ENCODE data around the gene DPYSL3. TPM values are rescaled to one million over a fixed set of nuclear protein-coding genes. Genes with fewer than 3 reads are reported as not detected.
A peak's percentile ranks its signal among the peaks of the same experiment; 100 is the strongest.

DPYSL3 gene
- polyA plus RNA-seq, 1 of the 3 experiments (the other 2 are of a cell fraction): 123 TPM

- Histone ChIP-seq H2AFZ (ENCODE audit: low read depth) (no peak overlapping the region), H3K27ac (ENCODE audit: low read depth in 2 of 2, low read length in 1 of 2) (peak overlapping the region; percentile 9 to 99; a peak in 3 of 4 replicates), H3K9ac (no peak overlapping the region), H3K4me2 (peak overlapping the region; percentile 42), H3K4me3 (ENCODE audit: low read depth in 2 of 2, low read length in 1 of 2) (no peak overlapping the region), H3K27me3 (ENCODE audit: insufficient read depth) (no peaks in the 10 kb centered on the region), H3K36me3 (replicated peaks in 1 of 2; ENCODE audit: control insufficient read depth in 1 of 2, insufficient read depth in 2 of 2, low read length in 1 of 2) (peaks cover 50 to 74% of the 10 kb centered on the region in 2 experiments), H3K9me2 (no peaks in the 10 kb centered on the region), H3K4me1 (ENCODE audit: control insufficient read depth in 1 of 2, insufficient read depth in 2 of 2, low read depth in 1 of 2, low read length in 1 of 2) (peaks cover 23 to 31% of the 10 kb centered on the region in 2 experiments), H4K20me1 (ENCODE audit: insufficient read depth) (no peaks in the 10 kb centered on the region; the same call in 1 of the 2 replicates), H3F3A (replicated peaks; ENCODE audit: insufficient read depth) (peaks cover 38% of the 10 kb centered on the region), H3K79me2 (ENCODE audit: insufficient read depth) (no peaks in the 10 kb centered on the region), H3K9me3 (no peaks in the 10 kb centered on the region)
- no CpG with 5 or more reads among the region's 1 CpG for WGBS (ENCODE audit: low lambda C conversion rate)
- CTCF ChIA-PET: interaction anchor here (0.9 to 1.3 kb wide), 3 partner anchors 15 to 182 kb away, joined by 3 to 4 read pairs (median 3); no protein-coding TSS in a partner anchor
- no peak for TF ChIP-seq TAF1 (IDR thresholded peaks at IDR 0.05; ENCODE audit: borderline replicate concordance, low read depth, low read length)
- TF ChIP-seq TEAD4 (IDR thresholded peaks at IDR 0.05; ENCODE audit: borderline replicate concordance, insufficient read depth): no peak
- no peak for TF ChIP-seq USF1 (IDR thresholded peaks at IDR 0.05; ENCODE audit: borderline replicate concordance, low read depth)
- no peak for TF ChIP-seq GATA2 (CRISPR knock-in tag; IDR thresholded peaks at IDR 0.05)
- TF ChIP-seq FOXM1 (IDR thresholded peaks at IDR 0.05; ENCODE audit: low read depth): no peak
- TF ChIP-seq RXRA (IDR thresholded peaks at IDR 0.05; ENCODE audit: borderline replicate concordance, low read depth): no peak
- no peak for TF ChIP-seq MXI1 (IDR thresholded peaks at IDR 0.05; ENCODE audit: low read depth, low read length)
- no peak for TF ChIP-seq MEF2A (IDR thresholded peaks at IDR 0.05; ENCODE audit: borderline replicate concordance, low read depth)
- no peak for TF ChIP-seq GABPA (IDR thresholded peaks at IDR 0.05; ENCODE audit: low read depth)
- no peak for TF ChIP-seq PBX3 (IDR thresholded peaks at IDR 0.05)
- no peak for DNase-seq
- POLR2A ChIA-PET: no interaction called here
These were observed 103.2 kb downstream of the DPYSL3 start for GRCh38 chr5:147406636-147407035.

DNA sequence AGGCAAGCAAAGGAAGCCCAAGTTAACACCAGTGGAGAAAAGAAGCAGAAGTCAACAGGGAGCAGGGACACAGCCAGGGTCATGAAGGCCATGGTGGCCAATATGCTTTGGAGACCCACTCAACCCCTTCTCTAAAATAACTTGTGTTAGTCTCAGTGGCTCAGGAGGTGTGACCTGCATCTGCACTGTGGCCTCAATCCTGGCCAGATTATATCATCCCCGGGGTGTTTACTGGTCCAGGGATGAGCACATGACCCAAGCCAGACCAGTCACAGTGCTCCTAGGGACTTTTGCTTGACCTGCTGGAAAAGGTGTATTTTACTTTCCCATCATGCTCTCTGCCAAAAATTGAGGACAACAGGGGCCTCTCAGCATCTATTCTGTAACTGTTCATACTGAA is 105.2 kb downstream of the DPYSL3 start:
- Histone ChIP-seq H3K4me2 (peak overlapping the region; percentile 62), H3F3A (replicated peaks; ENCODE audit: insufficient read depth) (peaks cover 38% of the 10 kb centered on the region), H3K27me3 (ENCODE audit: insufficient read depth) (no peaks in the 10 kb centered on the region), H3K9me3 (no peaks in the 10 kb centered on the region), H3K9ac (peak overlapping the region; percentile 41; the same call in 1 of the 2 replicates), H3K4me3 (ENCODE audit: low read depth in 2 of 2, low read length in 1 of 2) (no peak overlapping the region), H3K27ac (ENCODE audit: low read depth in 2 of 2, low read length in 1 of 2) (peak overlapping the region; percentile 60 to 99), H3K79me2 (ENCODE audit: insufficient read depth) (no peaks in the 10 kb centered on the region), H3K4me1 (ENCODE audit: control insufficient read depth in 1 of 2, insufficient read depth in 2 of 2, low read depth in 1 of 2, low read length in 1 of 2) (peaks cover 16 to 31% of the 10 kb centered on the region in 2 experiments), H3K9me2 (no peaks in the 10 kb centered on the region), H3K36me3 (replicated peaks in 1 of 2; ENCODE audit: control insufficient read depth in 1 of 2, insufficient read depth in 2 of 2, low read length in 1 of 2) (peaks cover 59 to 81% of the 10 kb centered on the region in 2 experiments), H4K20me1 (ENCODE audit: insufficient read depth) (no peaks in the 10 kb centered on the region; the same call in 1 of the 2 replicates), H2AFZ (ENCODE audit: low read depth) (no peak overlapping the region)
- WGBS (ENCODE audit: low lambda C conversion rate): 100% methylated on average over 1 of the region's 1 CpG
- DNase-seq: no peak
- CTCF ChIA-PET: interaction anchor here (1.0 to 5.2 kb wide), 2 partner anchors 12 to 49 kb away, joined by 3 to 23 read pairs; no protein-coding TSS in a partner anchor
- POLR2A ChIA-PET: no interaction called here
- no peak for TF ChIP-seq RAD21 (IDR thresholded peaks at IDR 0.05; ENCODE audit: low read length)
- peak; percentile 42; the same call in 1 of the 2 replicates for TF ChIP-seq USF1 (IDR thresholded peaks at IDR 0.05; ENCODE audit: borderline replicate concordance, low read depth)

Data from SK-N-SH (cell line).